CD14-positive monocyte (primary cell): ENCODE data around the gene SUPT20HL2. TPM values are rescaled to one million over a fixed set of nuclear protein-coding genes. Genes with fewer than 3 reads are reported as not detected.

Experiments used
- DNase-seq, 3 donors: peaks; one replicate each; pipeline ENCODE4 v3.0.0-alpha.2; 2011 to 2022
- H2AFZ ChIP-seq: 2 replicates; pipeline ENCODE4 v1.6.0; 2012; ENCODE audit warnings: mild to moderate bottlenecking, low read depth, low read length, inconsistent platforms; ENCODE audit not compliant: insufficient read depth, poor library complexity, severe bottlenecking
- H3K27ac ChIP-seq, 2 donors: 1 replicate in 1 of 2; 2 replicates in 1 of 2; pipeline ENCODE4 v1.5.1; 2012 to 2013; ENCODE audit warnings: low read length in 2 of 2, control low read depth in 1 of 2, inconsistent platforms in 1 of 2, low read depth in 1 of 2, mild to moderate bottlenecking in 1 of 2
- H3K27me3 ChIP-seq, 2 donors: one replicate each; pipeline versions ENCODE4 v1.6.0 to v1.6.1; 2011 to 2013; ENCODE audit warnings: low read length in 2 of 2; ENCODE audit not compliant: control insufficient read depth in 2 of 2, insufficient read depth in 2 of 2
- H3K36me3 ChIP-seq, 2 donors: replicated peaks in 1 of 2; 1 replicate in 1 of 2; 2 replicates in 1 of 2; pipeline versions ENCODE4 v1.5.1 to v1.6.1; 2012 to 2013; ENCODE audit warnings: low read length in 2 of 2, control low read depth in 1 of 2, inconsistent platforms in 1 of 2, mild to moderate bottlenecking in 1 of 2; ENCODE audit not compliant: insufficient read depth in 2 of 2, control insufficient read depth in 1 of 2
- H3K4me1 ChIP-seq, 2 donors: 1 replicate in 1 of 2; 2 replicates in 1 of 2; pipeline versions ENCODE4 v1.5.1 to v1.6.1; 2012 to 2013; ENCODE audit warnings: low read length in 2 of 2, control low read depth in 1 of 2, inconsistent platforms in 1 of 2, mild to moderate bottlenecking in 1 of 2, moderate library complexity in 1 of 2; ENCODE audit not compliant: insufficient read depth in 2 of 2, control insufficient read depth in 1 of 2
- H3K4me2 ChIP-seq: replicated peaks from 2 replicates; pipeline ENCODE3; 2012; ENCODE audit warnings: low read length, moderate library complexity, mild to moderate bottlenecking; ENCODE audit not compliant: poor library complexity, severe bottlenecking; ENCODE audit errors: extremely low read depth
- H3K4me3 ChIP-seq, 3 experiments: fragments of 200-600 bp in 1 of 3; sonication (generic) in 1 of 3; replicated peaks in 1 of 3; 1 replicate in 2 of 3; 2 replicates in 1 of 3; pipeline ENCODE4 v1.5.1; 2011 to 2013; ENCODE audit warnings: low read length in 3 of 3, mild to moderate bottlenecking in 3 of 3, control low read depth in 2 of 3, low read depth in 2 of 3, inconsistent platforms in 1 of 3, moderate library complexity in 1 of 3
- H3K79me2 ChIP-seq: 2 replicates; pipeline ENCODE4 v1.6.0; 2012; ENCODE audit warnings: mild to moderate bottlenecking, control low read depth, inconsistent platforms, low read length, moderate library complexity; ENCODE audit not compliant: insufficient read depth
- H3K9ac ChIP-seq: 2 replicates; pipeline ENCODE4 v1.6.0; 2017; ENCODE audit warnings: low read length, mild to moderate bottlenecking; ENCODE audit not compliant: insufficient read depth, poor library complexity, severe bottlenecking
- H3K9me3 ChIP-seq, 2 donors: replicated peaks in 1 of 2; 1 replicate in 1 of 2; 2 replicates in 1 of 2; pipeline versions ENCODE4 v1.5.1 to v1.6.1; 2012 to 2013; ENCODE audit warnings: low read length in 2 of 2, control low read depth in 1 of 2; ENCODE audit not compliant: control insufficient read depth in 1 of 2, insufficient read depth in 1 of 2
- H4K20me1 ChIP-seq: 2 replicates; pipeline ENCODE4 v1.6.0; 2012; ENCODE audit warnings: mild to moderate bottlenecking, low read length, control low read depth, moderate library complexity; ENCODE audit not compliant: insufficient read depth
- H3K27ac Mint-ChIP-seq, 7 donors: one replicate each; pipeline ENCODE4 v1.8.0; 2020; ENCODE audit warnings: mild to moderate bottlenecking in 7 of 7, mixed read lengths in 7 of 7, moderate library complexity in 6 of 7, inconsistent platforms in 2 of 7
- H3K27me3 Mint-ChIP-seq, 3 donors: one replicate each; pipeline ENCODE4 v1.8.0; 2021 to 2022; ENCODE audit warnings: low read depth in 3 of 3, mild to moderate bottlenecking in 3 of 3, mixed read lengths in 3 of 3, moderate library complexity in 3 of 3, inconsistent platforms in 1 of 3
- H3K36me3 Mint-ChIP-seq, 2 donors: one replicate each; pipeline ENCODE4 v1.8.0; 2020; ENCODE audit warnings: mixed read lengths in 2 of 2, inconsistent platforms in 1 of 2, mild to moderate bottlenecking in 1 of 2
- H3K4me1 Mint-ChIP-seq: one replicate; pipeline ENCODE4 v1.8.0; 2020; ENCODE audit warnings: mild to moderate bottlenecking, mixed read lengths
- H3K4me3 Mint-ChIP-seq, 2 donors: one replicate each; pipeline ENCODE4 v1.8.0; 2020; ENCODE audit warnings: mild to moderate bottlenecking in 2 of 2, mixed read lengths in 2 of 2, moderate library complexity in 1 of 2
- H3K9me3 Mint-ChIP-seq, 7 donors: one replicate each; pipeline ENCODE4 v1.8.0; 2020 to 2022; ENCODE audit warnings: mixed read lengths in 7 of 7, mild to moderate bottlenecking in 6 of 7, moderate library complexity in 6 of 7, inconsistent platforms in 2 of 7
- WGBS: methylation state at CpG from one replicate; pipeline ENCODE4 v1.1.5; 2013; ENCODE audit warnings: missing lambda C conversion rate; ENCODE audit not compliant: insufficient coverage; 5-methylcytosine and 5-hydroxymethylcytosine counted together
- intact Hi-C, 2 donors: fragments of 100-400 bp; cut with micrococcal nuclease; formaldehyde crosslinking; loops; one replicate each; pipeline versions ENCODE4 v1.15.0 to v1.15.1; 2023
- polyA plus RNA-seq, 3 donors: library from polyadenylated mRNA; depleted of rRNA in 1 of 3; unstranded in 2 of 3; stranded (reverse) in 1 of 3; fragments of 300-500 nt in 2 of 3; fragments of >200 nt in 1 of 3; fragmentation: Illumina TruSeq in 2 of 3; gene quantifications; 1 replicate in 2 of 3; 2 replicates in 1 of 3; pipeline ENCODE4 v1.2.3, GENCODE V29; 2012 to 2021
- TF ChIP-seq, protein P1 (sequence below): fragments of 200-600 bp; IDR thresholded peaks from one replicate; pipeline ENCODE4 v1.8.0; 2022; ENCODE audit warnings: antibody characterized with exemption, mild to moderate bottlenecking

The SUPT20HL2 gene
- polyA plus RNA-seq, 3 donors = not detected

DNA sequence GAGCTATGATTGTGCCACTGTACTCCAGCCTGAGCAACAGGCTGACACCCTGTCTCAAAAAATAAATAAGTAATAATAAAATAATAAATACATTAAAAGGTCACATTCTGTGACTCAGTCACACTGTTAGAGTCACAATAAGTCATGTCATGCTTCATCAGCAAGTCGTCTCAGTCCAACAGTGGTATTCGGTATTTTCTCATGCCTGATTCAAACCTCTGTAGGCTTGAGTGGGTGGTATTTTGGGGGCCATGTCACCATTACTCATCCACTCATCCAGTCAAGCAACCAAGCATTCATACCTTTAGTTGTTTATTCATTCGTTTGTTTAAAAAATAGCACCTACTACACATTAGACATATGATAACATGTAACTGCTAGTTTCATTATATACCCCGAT, 46.9 kb downstream of the SUPT20HL2 start:
- no peaks in the 10 kb centered on the region for H4K20me1 ChIP-seq
- WGBS = no CpG with 5 or more reads among the region's 4 CpGs
- no peak overlapping the region for H3K4me3 ChIP-seq
- H3K79me2 ChIP-seq = no peaks in the 10 kb centered on the region
- Mint-ChIP-seq H3K27me3 (peaks cover 0 to 38% (median 5%) of the 10 kb centered on the region in 3 donors), H3K36me3 (no peaks in the 10 kb centered on the region), H3K9me3 (peaks cover 0 to 14% (median 6%) of the 10 kb centered on the region in 7 donors), H3K4me1 (no peaks in the 10 kb centered on the region), H3K27ac (no peak overlapping the region), H3K4me3 (no peak overlapping the region)
- no peak overlapping the region for H3K4me2 ChIP-seq
- H3K27me3 ChIP-seq = peaks cover 0 to 15% of the 10 kb centered on the region in 2 donors
- H2AFZ ChIP-seq = no peak overlapping the region
- H3K27ac ChIP-seq = no peak overlapping the region
- DNase-seq = no peak
- peaks cover 0 to 6% of the 10 kb centered on the region in 2 donors for H3K9me3 ChIP-seq
- TF ChIP-seq, protein P1, sequence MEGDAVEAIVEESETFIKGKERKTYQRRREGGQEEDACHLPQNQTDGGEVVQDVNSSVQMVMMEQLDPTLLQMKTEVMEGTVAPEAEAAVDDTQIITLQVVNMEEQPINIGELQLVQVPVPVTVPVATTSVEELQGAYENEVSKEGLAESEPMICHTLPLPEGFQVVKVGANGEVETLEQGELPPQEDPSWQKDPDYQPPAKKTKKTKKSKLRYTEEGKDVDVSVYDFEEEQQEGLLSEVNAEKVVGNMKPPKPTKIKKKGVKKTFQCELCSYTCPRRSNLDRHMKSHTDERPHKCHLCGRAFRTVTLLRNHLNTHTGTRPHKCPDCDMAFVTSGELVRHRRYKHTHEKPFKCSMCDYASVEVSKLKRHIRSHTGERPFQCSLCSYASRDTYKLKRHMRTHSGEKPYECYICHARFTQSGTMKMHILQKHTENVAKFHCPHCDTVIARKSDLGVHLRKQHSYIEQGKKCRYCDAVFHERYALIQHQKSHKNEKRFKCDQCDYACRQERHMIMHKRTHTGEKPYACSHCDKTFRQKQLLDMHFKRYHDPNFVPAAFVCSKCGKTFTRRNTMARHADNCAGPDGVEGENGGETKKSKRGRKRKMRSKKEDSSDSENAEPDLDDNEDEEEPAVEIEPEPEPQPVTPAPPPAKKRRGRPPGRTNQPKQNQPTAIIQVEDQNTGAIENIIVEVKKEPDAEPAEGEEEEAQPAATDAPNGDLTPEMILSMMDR = no peak
- H3K9ac ChIP-seq = no peak overlapping the region
- no peaks in the 10 kb centered on the region for H3K36me3 ChIP-seq
- intact Hi-C loops = no loop called here
- no peaks in the 10 kb centered on the region for H3K4me1 ChIP-seq

DNA sequence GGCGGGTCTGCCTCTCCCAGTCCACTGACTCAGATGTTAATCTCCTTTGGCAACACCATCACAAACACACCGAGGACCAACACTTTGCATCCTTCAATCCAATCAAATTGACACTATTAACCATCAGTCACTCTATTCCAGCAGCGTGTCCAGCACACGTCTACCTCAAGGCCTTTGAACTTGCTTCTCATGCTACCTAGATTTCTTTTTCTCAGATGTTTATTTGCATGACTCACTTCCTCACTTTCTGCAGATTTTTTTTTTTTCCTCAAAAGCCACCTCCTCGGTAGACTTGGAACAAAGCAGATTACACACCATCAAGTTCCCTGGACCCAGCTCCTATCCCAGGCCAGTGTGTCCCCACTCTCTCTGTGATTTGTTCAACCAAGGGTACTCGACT, 49.5 kb downstream of the SUPT20HL2 start:
- 100% methylated on average over 1 of the region's 6 CpGs for WGBS

More for the DNA sequence above, 49.5 kb downstream of the SUPT20HL2 start:
- no peak for DNase-seq
- Mint-ChIP-seq H3K27me3 (peaks cover 0 to 34% (median 5%) of the 10 kb centered on the region in 3 donors), H3K4me3 (no peak overlapping the region), H3K36me3 (no peaks in the 10 kb centered on the region), H3K9me3 (no peaks in the 10 kb centered on the region), H3K4me1 (peaks cover 13% of the 10 kb centered on the region), H3K27ac (no peak overlapping the region)
- Histone ChIP-seq H3K9me3 (no peaks in the 10 kb centered on the region), H4K20me1 (no peaks in the 10 kb centered on the region), H2AFZ (no peak overlapping the region), H3K79me2 (no peaks in the 10 kb centered on the region), H3K27me3 (peaks cover 0 to 13% of the 10 kb centered on the region in 2 donors), H3K4me1 (peaks cover 12 to 13% of the 10 kb centered on the region in 2 donors), H3K4me3 (no peak overlapping the region), H3K27ac (no peak overlapping the region), H3K4me2 (no peak overlapping the region), H3K36me3 (no peaks in the 10 kb centered on the region), H3K9ac (no peak overlapping the region)
- TF ChIP-seq, protein P1 = no peak
- intact Hi-C loops = no loop called here
